ELR (cell line): ENCODE results near the gene ZNF578.
"Not testable (repeated sequence)": the region's sequence is repeated elsewhere in the genome, so short reads cannot be mapped to it uniquely, and the experiment has no call there.

Source experiments
- DNase-seq: peaks from one replicate; pipeline ENCODE4 v3.0.0-alpha.2; 2015; ENCODE audit warnings: low read depth

The ZNF578 gene

GRCh38 chr19:52561611-52562010 lies 108.3 kb downstream of the ZNF578 start:
- DNase-seq, result not testable (repeated sequence)
